ENCODE results near the gene INTS1. TPM values are rescaled to one million over a fixed set of nuclear protein-coding genes. Genes with fewer than 3 reads are reported as not detected.
A peak's percentile ranks its signal among the peaks of the same experiment; 100 is the strongest.

Gene INTS1
- polyA plus RNA-seq, 2 of the 4 experiments (the other 2 are of a cell fraction) = 14.6 to 48.1 TPM

- TF ChIP-seq ELK1 (IDR thresholded peaks at IDR 0.05; ENCODE audit: low read depth, low read length) (no peak), REST (IDR thresholded peaks at IDR 0.05) (peak; percentile 26; the same call in 1 of the 2 replicates), MAX (IDR thresholded peaks at IDR 0.05) (peak; percentile 74; the same call in 1 of the 2 replicates)
These were observed 33.6 kb upstream of the INTS1 start (continued) for GRCh38 chr7:1537535-1538412.

- CTCF ChIA-PET = interaction anchor here (0.7 to 18.4 kb wide), 11 partner anchors 8 to 104 kb away, joined by 3 to 204 read pairs (median 4); partner anchors contain the start of genes INTS1 and TMEM184A
- Histone ChIP-seq H3K4me2 (peak overlapping the region; percentile 98), H3K27ac (peak overlapping the region; percentile 97 to 98), H3K4me1 (peaks cover 73% of the 10 kb centered on the region), H3K9me3 (no peaks in the 10 kb centered on the region), H3K4me3 (peak overlapping the region; percentile 98)
- WGBS (ENCODE audit: missing lambda C conversion rate) = 4% methylated on average over 13 of the region's 52 CpGs
- FAIRE-seq (peak; percentile 56), DNase-seq (ENCODE audit: low read depth in 1 of 2, low spot score in 1 of 2) (peak; percentile 90 to 98), ATAC-seq (peak; percentile 49 to 67)
- POLR2A ChIA-PET = interaction anchor here (0.8 to 2.4 kb wide), 4 partner anchors 17 to 29 kb away, joined by 3 to 18 read pairs (median 3); partner anchors contain the start of gene TMEM184A
- TF ChIP-seq KDM1A (IDR thresholded peaks at IDR 0.05; ENCODE audit: low read depth) = no peak
- TF ChIP-seq CBX8 (IDR thresholded peaks at IDR 0.05) = no peak
- peak; percentile 65; the same call in 1 of the 2 replicates for TF ChIP-seq MYC (IDR thresholded peaks at IDR 0.05; ENCODE audit: borderline replicate concordance, low read length)
- no peak for TF ChIP-seq USF2 (IDR thresholded peaks at IDR 0.05)
- 0 out of 2 replicates have a peak, but pooled peaks have one; percentile 70 for TF ChIP-seq PBX3 (IDR thresholded peaks at IDR 0.05)
- TF ChIP-seq RAD21 (conservative IDR thresholded peaks at IDR 0.05 in 1 of 2, IDR thresholded peaks at IDR 0.05 in 1 of 2) = peak in 1 of 2 experiments; percentile 46; a peak in 2 of 5 replicates
- TF ChIP-seq E2F6 (IDR thresholded peaks at IDR 0.05; ENCODE audit: borderline replicate concordance, low read depth) = peak; percentile 81
- no peak for TF ChIP-seq ELK1 (IDR thresholded peaks at IDR 0.05; ENCODE audit: low read depth, low read length)
- no peak for TF ChIP-seq BHLHE40 (IDR thresholded peaks at IDR 0.05; ENCODE audit: low read depth, low read length)
- no peak for TF ChIP-seq PHF8 (IDR thresholded peaks at IDR 0.05; ENCODE audit: borderline replicate concordance, low read depth)
- peak; percentile 74 for TF ChIP-seq HMGXB4 (CRISPR knock-in tag; IDR thresholded peaks at IDR 0.05; ENCODE audit: borderline replicate concordance)
- peak; percentile 87 for TF ChIP-seq HOXA7 (CRISPR knock-in tag; IDR thresholded peaks at IDR 0.05)
- TF ChIP-seq CHD2 (IDR thresholded peaks at IDR 0.05; ENCODE audit: low read length, partially characterized antibody) = peak; percentile 10
- TF ChIP-seq TP53 (CRISPR knock-in tag; IDR thresholded peaks at IDR 0.05) = peak; percentile 79
- TF ChIP-seq KDM5A (IDR thresholded peaks at IDR 0.05) = no peak
- peak; percentile 89; the same call in 1 of the 2 replicates for TF ChIP-seq FOXS1 (CRISPR knock-in tag; IDR thresholded peaks at IDR 0.05)
These were observed 32.8 kb upstream of the INTS1 start for GRCh38 chr7:1536743-1537534.

Measured in A549 (cell line).